ENCODE measurements around the gene SLC26A11. TPM values are rescaled to one million over a fixed set of nuclear protein-coding genes. Genes with fewer than 3 reads are reported as not detected.

Gene SLC26A11
- total RNA-seq, 1 experiment from 2014 or later = 17.7 TPM

DNA sequence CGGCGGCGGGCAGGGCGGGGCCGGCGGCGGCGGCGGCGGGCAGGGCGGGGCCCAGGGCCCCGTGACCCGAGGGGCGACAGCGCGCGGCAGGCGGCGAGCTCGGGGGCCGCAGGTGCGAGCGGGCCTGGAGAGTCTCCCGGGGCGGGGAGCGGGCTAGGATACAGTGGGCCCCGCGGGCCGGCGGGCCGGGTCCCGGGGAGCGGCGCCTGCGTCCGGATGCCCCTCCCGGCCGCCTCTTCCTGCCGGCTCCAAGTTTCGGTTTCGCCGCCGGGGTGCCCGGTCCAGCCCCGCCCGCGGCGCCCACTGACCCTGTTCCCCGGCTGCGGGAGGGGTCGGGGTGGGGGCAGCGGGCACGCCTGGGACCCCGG lies 40.5 kb downstream of the SLC26A11 start, which contains the start of gene RNF213:
Gene RNF213, plus strand, starts transcription at position 62 of the 368 bp plus-strand sequence. CDS start 2,830 bp downstream, outside the sequence.
- TF ChIP-seq POLR2AphosphoS5 (IDR thresholded peaks at IDR 0.05; ENCODE audit: low read depth, low read length) = peak; percentile 61
- TF ChIP-seq POLR2A (IDR thresholded peaks at IDR 0.05; ENCODE audit: borderline replicate concordance, extremely low read depth, insufficient read depth, insufficient read length) = peak; percentile 31
- TF ChIP-seq, protein P1, sequence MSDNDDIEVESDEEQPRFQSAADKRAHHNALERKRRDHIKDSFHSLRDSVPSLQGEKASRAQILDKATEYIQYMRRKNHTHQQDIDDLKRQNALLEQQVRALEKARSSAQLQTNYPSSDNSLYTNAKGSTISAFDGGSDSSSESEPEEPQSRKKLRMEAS (IDR thresholded peaks at IDR 0.05) = no peak
- TF ChIP-seq, protein P2, sequence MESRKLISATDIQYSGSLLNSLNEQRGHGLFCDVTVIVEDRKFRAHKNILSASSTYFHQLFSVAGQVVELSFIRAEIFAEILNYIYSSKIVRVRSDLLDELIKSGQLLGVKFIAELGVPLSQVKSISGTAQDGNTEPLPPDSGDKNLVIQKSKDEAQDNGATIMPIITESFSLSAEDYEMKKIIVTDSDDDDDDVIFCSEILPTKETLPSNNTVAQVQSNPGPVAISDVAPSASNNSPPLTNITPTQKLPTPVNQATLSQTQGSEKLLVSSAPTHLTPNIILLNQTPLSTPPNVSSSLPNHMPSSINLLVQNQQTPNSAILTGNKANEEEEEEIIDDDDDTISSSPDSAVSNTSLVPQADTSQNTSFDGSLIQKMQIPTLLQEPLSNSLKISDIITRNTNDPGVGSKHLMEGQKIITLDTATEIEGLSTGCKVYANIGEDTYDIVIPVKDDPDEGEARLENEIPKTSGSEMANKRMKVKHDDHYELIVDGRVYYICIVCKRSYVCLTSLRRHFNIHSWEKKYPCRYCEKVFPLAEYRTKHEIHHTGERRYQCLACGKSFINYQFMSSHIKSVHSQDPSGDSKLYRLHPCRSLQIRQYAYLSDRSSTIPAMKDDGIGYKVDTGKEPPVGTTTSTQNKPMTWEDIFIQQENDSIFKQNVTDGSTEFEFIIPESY (IDR thresholded peaks at IDR 0.05; ENCODE audit: extremely low read depth, insufficient replicate concordance, low read length) = no peak
- no peak for TF ChIP-seq EZH2phosphoT487 (IDR thresholded peaks at IDR 0.05; ENCODE audit: borderline replicate concordance)
- TF ChIP-seq FOSL1 (IDR thresholded peaks at IDR 0.05; ENCODE audit: low read depth) = no peak
- no peak for TF ChIP-seq SIN3A (IDR thresholded peaks at IDR 0.05; ENCODE audit: low read depth)
- TF ChIP-seq, protein P3, sequence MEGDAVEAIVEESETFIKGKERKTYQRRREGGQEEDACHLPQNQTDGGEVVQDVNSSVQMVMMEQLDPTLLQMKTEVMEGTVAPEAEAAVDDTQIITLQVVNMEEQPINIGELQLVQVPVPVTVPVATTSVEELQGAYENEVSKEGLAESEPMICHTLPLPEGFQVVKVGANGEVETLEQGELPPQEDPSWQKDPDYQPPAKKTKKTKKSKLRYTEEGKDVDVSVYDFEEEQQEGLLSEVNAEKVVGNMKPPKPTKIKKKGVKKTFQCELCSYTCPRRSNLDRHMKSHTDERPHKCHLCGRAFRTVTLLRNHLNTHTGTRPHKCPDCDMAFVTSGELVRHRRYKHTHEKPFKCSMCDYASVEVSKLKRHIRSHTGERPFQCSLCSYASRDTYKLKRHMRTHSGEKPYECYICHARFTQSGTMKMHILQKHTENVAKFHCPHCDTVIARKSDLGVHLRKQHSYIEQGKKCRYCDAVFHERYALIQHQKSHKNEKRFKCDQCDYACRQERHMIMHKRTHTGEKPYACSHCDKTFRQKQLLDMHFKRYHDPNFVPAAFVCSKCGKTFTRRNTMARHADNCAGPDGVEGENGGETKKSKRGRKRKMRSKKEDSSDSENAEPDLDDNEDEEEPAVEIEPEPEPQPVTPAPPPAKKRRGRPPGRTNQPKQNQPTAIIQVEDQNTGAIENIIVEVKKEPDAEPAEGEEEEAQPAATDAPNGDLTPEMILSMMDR (IDR thresholded peaks at IDR 0.05 in 2 of 3, conservative IDR thresholded peaks at IDR 0.05 in 1 of 3; ENCODE audit: borderline replicate concordance in 1 of 3, insufficient read depth in 1 of 3, low read depth in 2 of 3, low read length in 2 of 3) = no peak
- Histone ChIP-seq H3K4me3 (replicated peaks in 1 of 2; ENCODE audit: low read depth in 1 of 2, low read length in 2 of 2) (peak within 1 kb of the TSS; percentile 77 to 90), H3K4me2 (ENCODE audit: low read length) (peak within 1 kb of the TSS; percentile 94), H3K27ac (ENCODE audit: low read depth, low read length) (peak within 1 kb of the TSS; percentile 88), H3K79me2 (ENCODE audit: insufficient read depth, low read length) (no peaks in the 10 kb centered on the region), H3K27me3 (ENCODE audit: insufficient read depth, low read length) (no peaks in the 10 kb centered on the region), H3K9me2 (ENCODE audit: insufficient read depth) (no peaks in the 10 kb centered on the region), H2AFZ (ENCODE audit: low read depth, low read length, poor library complexity, severe bottlenecking) (no peak within 1 kb of the TSS), H4K20me1 (ENCODE audit: insufficient read depth) (no peaks in the 10 kb centered on the region), H3K9me3 (ENCODE audit: control insufficient read depth in 1 of 2, insufficient read depth in 1 of 2, low read depth in 1 of 2, low read length in 2 of 2) (no peaks in the 10 kb centered on the region), H3K36me3 (ENCODE audit: control insufficient read depth in 1 of 2, insufficient read depth in 2 of 2, low read length in 2 of 2) (no peaks in the 10 kb centered on the region), H3K4me1 (ENCODE audit: control insufficient read depth in 1 of 2, insufficient read depth in 2 of 2, low read length in 2 of 2) (peaks cover 28 to 53% of the 10 kb centered on the region in 2 experiments), H3K9ac (ENCODE audit: low read length) (peak within 1 kb of the TSS; percentile 95)
- DNase-seq (ENCODE audit: low read depth, low spot score) (no peak), ATAC-seq (peak; percentile 46)
- BruUV-seq (replicated peaks) = no TSS peak
- ChIA-PET CTCF (no interaction called here), RAD21 (ENCODE audit: low non-redundant PET in 1 of 2, low total read pairs in 2 of 2, uncharacterized antibody in 2 of 2, unreplicated experiment in 2 of 2) (no interaction called here), POLR2A (no interaction called here)
- intact Hi-C loops (cut with micrococcal nuclease) = no loop called here

All from HCT116 (cell line).